ENCODE results near the gene CDH13. TPM values are rescaled to one million over a fixed set of nuclear protein-coding genes. Genes with fewer than 3 reads are reported as not detected.

Gene CDH13
- polyA plus RNA-seq, 6 donors from 2014 or later = 0.04 to 0.29 (median 0.19) TPM; not detected in 1

- Mint-ChIP-seq H3K4me1 (no peaks in the 10 kb centered on the region), H3K36me3 (no peaks in the 10 kb centered on the region), H3K27me3 (peaks cover 0 to 14% (median 4%) of the 10 kb centered on the region in 3 donors), H3K27ac (no peak overlapping the region), H3K4me3 (no peak overlapping the region), H3K9me3 (peaks cover 0 to 14% (median 0%) of the 10 kb centered on the region in 7 donors)
- DNase-seq = no peak
- no peak for ATAC-seq (ENCODE audit: low read depth in 2 of 2)
Observed at GRCh38 chr16:83538707-83539106, 911.9 kb downstream of the CDH13 start.

- Mint-ChIP-seq H3K36me3 (no peaks in the 10 kb centered on the region), H3K4me1 (no peaks in the 10 kb centered on the region), H3K27ac (no peak overlapping the region), H3K9me3 (peaks cover 0 to 14% (median 0%) of the 10 kb centered on the region in 7 donors), H3K4me3 (no peak overlapping the region), H3K27me3 (peaks cover 0 to 13% (median 4%) of the 10 kb centered on the region in 3 donors)
- DNase-seq = no peak
- no peak for ATAC-seq (ENCODE audit: low read depth in 2 of 2)
Observed at GRCh38 chr16:83539736-83540490, 913.1 kb downstream of the CDH13 start.

GRCh38 chr16:83541231-83541630 is 914.5 kb downstream of the CDH13 start:
- ATAC-seq (ENCODE audit: low read depth in 2 of 2) (no peak), DNase-seq (no peak)
- Mint-ChIP-seq H3K27me3 (peaks cover under 1 to 11% (median 6%) of the 10 kb centered on the region in 3 donors), H3K4me3 (no peak overlapping the region), H3K27ac (no peak overlapping the region), H3K4me1 (no peaks in the 10 kb centered on the region), H3K36me3 (no peaks in the 10 kb centered on the region), H3K9me3 (peaks cover 0 to 5% (median 4%) of the 10 kb centered on the region in 7 donors)

- H3K4me3 Mint-ChIP-seq = no peak overlapping the region
- peaks cover 0 to 6% (median 4%) of the 10 kb centered on the region in 7 donors for H3K9me3 Mint-ChIP-seq
- ATAC-seq (ENCODE audit: low read depth in 2 of 2) = no peak
- H3K27me3 Mint-ChIP-seq = peaks cover 3 to 10% (median 6%) of the 10 kb centered on the region in 3 donors
- no peak for DNase-seq
- no peak overlapping the region for H3K27ac Mint-ChIP-seq
- H3K36me3 Mint-ChIP-seq = no peaks in the 10 kb centered on the region
- no peaks in the 10 kb centered on the region for H3K4me1 Mint-ChIP-seq
Observed at GRCh38 chr16:83542491-83542890, 915.7 kb downstream of the CDH13 start.

GRCh38 chr16:83549316-83550182 is 922.8 kb downstream of the CDH13 start:
- no peaks in the 10 kb centered on the region for H3K36me3 Mint-ChIP-seq
- H3K9me3 Mint-ChIP-seq = peaks cover 0 to 12% (median 5%) of the 10 kb centered on the region in 7 donors
- DNase-seq (no peak), ATAC-seq (ENCODE audit: low read depth in 2 of 2) (no peak)
- no peak overlapping the region for H3K27ac Mint-ChIP-seq
- H3K4me3 Mint-ChIP-seq = no peak overlapping the region
- no peaks in the 10 kb centered on the region for H3K4me1 Mint-ChIP-seq
- peaks cover 16 to 24% (median 23%) of the 10 kb centered on the region in 3 donors for H3K27me3 Mint-ChIP-seq

GRCh38 chr16:83550183-83550569 is 923.4 kb downstream of the CDH13 start:
- Mint-ChIP-seq H3K27me3 (peaks cover 16 to 27% (median 24%) of the 10 kb centered on the region in 3 donors), H3K27ac (no peak overlapping the region), H3K4me3 (no peak overlapping the region), H3K9me3 (peaks cover 0 to 12% (median 5%) of the 10 kb centered on the region in 7 donors), H3K4me1 (no peaks in the 10 kb centered on the region), H3K36me3 (no peaks in the 10 kb centered on the region)
- ATAC-seq (ENCODE audit: low read depth in 2 of 2) = no peak
- no peak for DNase-seq

- no peaks in the 10 kb centered on the region for H3K4me1 Mint-ChIP-seq
- H3K9me3 Mint-ChIP-seq = peaks cover 0 to 12% (median 2%) of the 10 kb centered on the region in 7 donors
- ATAC-seq (ENCODE audit: low read depth in 2 of 2) = no peak
- H3K27ac Mint-ChIP-seq = no peak overlapping the region
- H3K27me3 Mint-ChIP-seq = peaks cover 11 to 24% (median 19%) of the 10 kb centered on the region in 3 donors
- no peaks in the 10 kb centered on the region for H3K36me3 Mint-ChIP-seq
- no peak overlapping the region for H3K4me3 Mint-ChIP-seq
- DNase-seq = no peak
Observed at GRCh38 chr16:83552228-83552627, 925.5 kb downstream of the CDH13 start.

GRCh38 chr16:83552930-83553329 is 926.2 kb downstream of the CDH13 start:
- no peak overlapping the region for H3K4me3 Mint-ChIP-seq
- ATAC-seq (ENCODE audit: low read depth in 2 of 2) (no peak), DNase-seq (no peak)
- H3K9me3 Mint-ChIP-seq = peaks cover 0 to 6% (median 0%) of the 10 kb centered on the region in 7 donors
- no peaks in the 10 kb centered on the region for H3K4me1 Mint-ChIP-seq
- no peaks in the 10 kb centered on the region for H3K36me3 Mint-ChIP-seq
- H3K27me3 Mint-ChIP-seq = peaks cover 11 to 17% (median 15%) of the 10 kb centered on the region in 3 donors
- H3K27ac Mint-ChIP-seq = no peak overlapping the region

GRCh38 chr16:83554096-83554495 is 927.3 kb downstream of the CDH13 start:
- peaks cover 0 to 6% (median 0%) of the 10 kb centered on the region in 7 donors for H3K9me3 Mint-ChIP-seq
- ATAC-seq (ENCODE audit: low read depth in 2 of 2) = no peak
- no peak for DNase-seq
- H3K27ac Mint-ChIP-seq = no peak overlapping the region
- no peaks in the 10 kb centered on the region for H3K4me1 Mint-ChIP-seq
- H3K4me3 Mint-ChIP-seq = no peak overlapping the region
- H3K36me3 Mint-ChIP-seq = no peaks in the 10 kb centered on the region
- H3K27me3 Mint-ChIP-seq = peaks cover 12 to 21% (median 15%) of the 10 kb centered on the region in 3 donors

GRCh38 chr16:83554540-83554939 is 927.8 kb downstream of the CDH13 start:
- no peak for ATAC-seq (ENCODE audit: low read depth in 2 of 2)
- Mint-ChIP-seq H3K4me3 (no peak overlapping the region), H3K27ac (no peak overlapping the region), H3K36me3 (no peaks in the 10 kb centered on the region), H3K4me1 (no peaks in the 10 kb centered on the region), H3K27me3 (peaks cover 15 to 24% (median 16%) of the 10 kb centered on the region in 3 donors), H3K9me3 (peaks cover 0 to 6% (median 0%) of the 10 kb centered on the region in 7 donors)
- DNase-seq = no peak

GRCh38 chr16:83561876-83562275 is 935.1 kb downstream of the CDH13 start:
- H3K27ac Mint-ChIP-seq = no peak overlapping the region
- peaks cover 0 to 3% (median 2%) of the 10 kb centered on the region in 7 donors for H3K9me3 Mint-ChIP-seq
- H3K4me1 Mint-ChIP-seq = no peaks in the 10 kb centered on the region
- DNase-seq (no peak), ATAC-seq (ENCODE audit: low read depth in 2 of 2) (no peak)
- no peak overlapping the region for H3K4me3 Mint-ChIP-seq
- H3K27me3 Mint-ChIP-seq = peaks cover 5 to 19% (median 8%) of the 10 kb centered on the region in 3 donors
- no peaks in the 10 kb centered on the region for H3K36me3 Mint-ChIP-seq

- Mint-ChIP-seq H3K27ac (no peak overlapping the region), H3K4me1 (no peaks in the 10 kb centered on the region), H3K4me3 (no peak overlapping the region), H3K9me3 (peaks cover 0 to 5% (median 0%) of the 10 kb centered on the region in 7 donors), H3K36me3 (no peaks in the 10 kb centered on the region), H3K27me3 (peaks cover 9 to 32% (median 23%) of the 10 kb centered on the region in 3 donors)
- no peak for ATAC-seq (ENCODE audit: low read depth in 2 of 2)
- DNase-seq = no peak
Observed at GRCh38 chr16:83568345-83568744, 941.6 kb downstream of the CDH13 start.

GRCh38 chr16:83574388-83574787 is 947.6 kb downstream of the CDH13 start:
- Mint-ChIP-seq H3K27me3 (peaks cover 2 to 19% (median 11%) of the 10 kb centered on the region in 3 donors), H3K4me1 (no peaks in the 10 kb centered on the region), H3K4me3 (no peak overlapping the region), H3K27ac (no peak overlapping the region), H3K36me3 (no peaks in the 10 kb centered on the region), H3K9me3 (peaks cover 0 to 9% (median 5%) of the 10 kb centered on the region in 7 donors)
- DNase-seq (no peak), ATAC-seq (ENCODE audit: low read depth in 2 of 2) (no peak)

Data from naive B cell (primary cell).